AG09319 (cell line): ENCODE data around the gene HPS3.
A peak's percentile ranks its signal among the peaks of the same experiment; 100 is the strongest.

Experiments
- DNase-seq: peaks from one replicate; pipeline ENCODE4 v3.0.0-alpha.2; 2010; ENCODE audit warnings: low read depth; ENCODE audit errors: extremely low read depth
- CTCF ChIP-seq: IDR thresholded peaks from 2 replicates; pipeline ENCODE4 v1.5.1; 2011; ENCODE audit warnings: low read depth, mild to moderate bottlenecking, inconsistent platforms, low read length, moderate library complexity

The HPS3 gene

GRCh38 chr3:149203758-149204157 lies 74.3 kb downstream of the HPS3 start:
- no peak for DNase-seq

GRCh38 chr3:149204390-149204991 lies 75.1 kb downstream of the HPS3 start:
- no peak for DNase-seq
- no peak for TF ChIP-seq CTCF

More at GRCh38 chr3:149203758-149204157, 74.3 kb downstream of the HPS3 start:
- TF ChIP-seq CTCF = no peak

GRCh38 chr3:149207475-149207874 lies 78.0 kb downstream of the HPS3 start:
- no peak for DNase-seq
- no peak for TF ChIP-seq CTCF

- no peak for DNase-seq
- TF ChIP-seq CTCF = no peak
These were observed 80.0 kb downstream of the HPS3 start for GRCh38 chr3:149209431-149209830.

GRCh38 chr3:149212386-149212785 lies 82.9 kb downstream of the HPS3 start:
- no peak for TF ChIP-seq CTCF

GRCh38 chr3:149214702-149215101 lies 85.3 kb downstream of the HPS3 start:
- DNase-seq = no peak
- TF ChIP-seq CTCF = no peak

More at GRCh38 chr3:149212386-149212785, 82.9 kb downstream of the HPS3 start:
- DNase-seq = no peak

- peak; percentile 25 for DNase-seq
- no peak for TF ChIP-seq CTCF
These were observed 86.1 kb downstream of the HPS3 start for GRCh38 chr3:149215515-149215914.
